Measurements from ENCODE around the gene SHD.

- TF ChIP-seq ARNTL (CRISPR knock-in tag; IDR thresholded peaks at IDR 0.05; ENCODE audit: borderline replicate concordance, low read depth) (no peak), TSHZ2 (CRISPR knock-in tag; IDR thresholded peaks at IDR 0.05) (no peak), BACH2 (CRISPR knock-in tag; IDR thresholded peaks at IDR 0.05; ENCODE audit: borderline replicate concordance) (no peak), TOX (CRISPR knock-in tag; IDR thresholded peaks at IDR 0.05; ENCODE audit: borderline replicate concordance) (no peak), CREB5 (CRISPR knock-in tag; IDR thresholded peaks at IDR 0.05; ENCODE audit: low read depth) (no peak), RARB (CRISPR knock-in tag; IDR thresholded peaks at IDR 0.05) (no peak)
Observed at GRCh38 chr19:4272894-4273293, 6.2 kb upstream of the SHD start.
